Vagina (tissue), 2 donors: ENCODE results near the gene AK6. TPM values are rescaled to one million over a fixed set of nuclear protein-coding genes. Genes with fewer than 3 reads are reported as not detected.

Source experiments
- DNase-seq, 2 donors: peaks; one replicate each; pipeline ENCODE4 v3.0.0-alpha.2; 2017; ENCODE audit errors: extremely low spot score in 2 of 2
- H3K27ac ChIP-seq: fragments of 200-600 bp; sonication (generic); one replicate; pipeline ENCODE4 v1.5.1; 2019
- H3K27me3 ChIP-seq: fragments of 200-600 bp; sonication (generic); one replicate; pipeline ENCODE4 v1.5.1; 2019
- H3K36me3 ChIP-seq, 2 donors: fragments of 200-600 bp; sonication (generic); one replicate each; pipeline ENCODE4 v1.5.1; 2017 to 2019
- H3K4me1 ChIP-seq: fragments of 200-600 bp; sonication (generic); one replicate; pipeline ENCODE4 v1.5.1; 2019
- H3K4me3 ChIP-seq, 2 donors: fragments of 200-600 bp; sonication (generic); 1 replicate in 1 of 2; 2 replicates in 1 of 2; pipeline ENCODE4 v1.5.1; 2016 to 2019
- H3K9me3 ChIP-seq: fragments of 200-600 bp; sonication (generic); one replicate; pipeline ENCODE4 v1.5.1; 2019
- CTCF ChIP-seq, 3 experiments: fragments of 450-650 bp in 2 of 3; fragments of 200-600 bp in 1 of 3; sonication (generic) in 1 of 3; IDR thresholded peaks; one replicate each; pipeline ENCODE4 v1.5.1; 2017 to 2019; ENCODE audit warnings: antibody characterized with exemption in 3 of 3, mild to moderate bottlenecking in 2 of 3, moderate library complexity in 2 of 3
- POLR2A ChIP-seq, 2 donors: fragments of 450-650 bp; IDR thresholded peaks; one replicate each; pipeline ENCODE4 v1.6.1; 2017; ENCODE audit warnings: antibody characterized with exemption in 2 of 2, mild to moderate bottlenecking in 2 of 2, moderate library complexity in 2 of 2
- POLR2AphosphoS5 ChIP-seq, 2 donors: sonication (generic); formaldehyde crosslinking; IDR thresholded peaks; one replicate each; pipeline ENCODE4 v1.9.0; 2017; ENCODE audit warnings: antibody characterized with exemption in 2 of 2, mild to moderate bottlenecking in 2 of 2, low read depth in 1 of 2; ENCODE audit not compliant: insufficient read depth in 1 of 2
- intact Hi-C: fragments of 100-400 bp; cut with DNase I; formaldehyde crosslinking; loops from one replicate; pipeline ENCODE4 v1.15.1; 2023
- total RNA-seq: library from RNA; depleted of rRNA; stranded (reverse); fragments of >200 nt; gene quantifications from one replicate; pipeline ENCODE4 v1.2.3, GENCODE V29; 2016

AK6 gene
- total RNA-seq, 1 donor from 2014 or later, result 17.4 TPM

- TF ChIP-seq CTCF (IDR thresholded peaks at IDR 0.05) (no peak), POLR2AphosphoS5 (IDR thresholded peaks at IDR 0.05; ENCODE audit: insufficient read depth in 1 of 2, low read depth in 1 of 2) (peak; percentile 22 to 23)
- Histone ChIP-seq H3K36me3 (peaks cover 0 to 18% of the 10 kb centered on the region in 2 donors), H3K27ac (peak within 1 kb of the TSS; percentile 47), H3K4me3 (peak within 1 kb of the TSS; percentile 47 to 82), H3K4me1 (peaks cover 9% of the 10 kb centered on the region), H3K9me3 (no peaks in the 10 kb centered on the region), H3K27me3 (no peaks in the 10 kb centered on the region)
- intact Hi-C loops, result no loop called here
- no peak for DNase-seq
Observed at GRCh38 chr5:69414885-69415583, 45.7 kb upstream of the AK6 start, which contains the start of gene MARVELD2. TSS of gene MARVELD2 (plus strand) at chr5:69415116. CDS start at chr5:69419386, 4,270 bp downstream.

GRCh38 chr5:69404659-69405330 is 35.5 kb upstream of the AK6 start:
- no peaks in the 10 kb centered on the region for H3K27me3 ChIP-seq
- no peaks in the 10 kb centered on the region for H3K9me3 ChIP-seq
- H3K4me1 ChIP-seq, result no peaks in the 10 kb centered on the region
- peaks cover 0 to 21% of the 10 kb centered on the region in 2 donors for H3K36me3 ChIP-seq
- H3K27ac ChIP-seq, result no peak overlapping the region
- intact Hi-C loops, result no loop called here
- TF ChIP-seq POLR2A (IDR thresholded peaks at IDR 0.05) (no peak), POLR2AphosphoS5 (IDR thresholded peaks at IDR 0.05; ENCODE audit: insufficient read depth in 1 of 2, low read depth in 1 of 2) (no peak), CTCF (IDR thresholded peaks at IDR 0.05) (no peak)
- no peak overlapping the region for H3K4me3 ChIP-seq
- DNase-seq, result no peak

GRCh38 chr5:69378376-69378775 is 9.1 kb upstream of the AK6 start:
- Histone ChIP-seq H3K4me1 (no peaks in the 10 kb centered on the region), H3K27me3 (no peaks in the 10 kb centered on the region), H3K36me3 (peaks cover 0 to 28% of the 10 kb centered on the region in 2 donors), H3K9me3 (no peaks in the 10 kb centered on the region), H3K27ac (no peak overlapping the region), H3K4me3 (no peak overlapping the region)
- no peak for DNase-seq
- intact Hi-C loops, result no loop called here
- TF ChIP-seq POLR2AphosphoS5 (IDR thresholded peaks at IDR 0.05; ENCODE audit: insufficient read depth in 1 of 2, low read depth in 1 of 2) (no peak), POLR2A (IDR thresholded peaks at IDR 0.05) (no peak), CTCF (IDR thresholded peaks at IDR 0.05) (no peak)

- H3K9me3 ChIP-seq, result no peaks in the 10 kb centered on the region
- no peaks in the 10 kb centered on the region for H3K27me3 ChIP-seq
- no peak for DNase-seq
- TF ChIP-seq CTCF (IDR thresholded peaks at IDR 0.05) (no peak), POLR2A (IDR thresholded peaks at IDR 0.05) (no peak), POLR2AphosphoS5 (IDR thresholded peaks at IDR 0.05; ENCODE audit: insufficient read depth in 1 of 2, low read depth in 1 of 2) (no peak)
- intact Hi-C loops, result no loop called here
- H3K27ac ChIP-seq, result no peak overlapping the region
- H3K36me3 ChIP-seq, result peaks cover 0 to 14% of the 10 kb centered on the region in 2 donors
- no peak overlapping the region for H3K4me3 ChIP-seq
- H3K4me1 ChIP-seq, result peaks cover 18% of the 10 kb centered on the region
Observed at GRCh38 chr5:69374911-69375446, 5.7 kb upstream of the AK6 start.
